Smooth muscle cell of the pulmonary artery (primary cell): ENCODE measurements around the gene SHROOM4. TPM values are rescaled to one million over a fixed set of nuclear protein-coding genes. Genes with fewer than 3 reads are reported as not detected.

Experiments used
- total RNA-seq: library from RNA; depleted of rRNA; stranded (reverse); fragments of >200 nt; gene quantifications from 2 replicates; pipeline ENCODE4 v1.2.3, GENCODE V29; 2014

Gene SHROOM4
- total RNA-seq = 2.5 and 4.3 TPM in 2 replicates

DNA sequence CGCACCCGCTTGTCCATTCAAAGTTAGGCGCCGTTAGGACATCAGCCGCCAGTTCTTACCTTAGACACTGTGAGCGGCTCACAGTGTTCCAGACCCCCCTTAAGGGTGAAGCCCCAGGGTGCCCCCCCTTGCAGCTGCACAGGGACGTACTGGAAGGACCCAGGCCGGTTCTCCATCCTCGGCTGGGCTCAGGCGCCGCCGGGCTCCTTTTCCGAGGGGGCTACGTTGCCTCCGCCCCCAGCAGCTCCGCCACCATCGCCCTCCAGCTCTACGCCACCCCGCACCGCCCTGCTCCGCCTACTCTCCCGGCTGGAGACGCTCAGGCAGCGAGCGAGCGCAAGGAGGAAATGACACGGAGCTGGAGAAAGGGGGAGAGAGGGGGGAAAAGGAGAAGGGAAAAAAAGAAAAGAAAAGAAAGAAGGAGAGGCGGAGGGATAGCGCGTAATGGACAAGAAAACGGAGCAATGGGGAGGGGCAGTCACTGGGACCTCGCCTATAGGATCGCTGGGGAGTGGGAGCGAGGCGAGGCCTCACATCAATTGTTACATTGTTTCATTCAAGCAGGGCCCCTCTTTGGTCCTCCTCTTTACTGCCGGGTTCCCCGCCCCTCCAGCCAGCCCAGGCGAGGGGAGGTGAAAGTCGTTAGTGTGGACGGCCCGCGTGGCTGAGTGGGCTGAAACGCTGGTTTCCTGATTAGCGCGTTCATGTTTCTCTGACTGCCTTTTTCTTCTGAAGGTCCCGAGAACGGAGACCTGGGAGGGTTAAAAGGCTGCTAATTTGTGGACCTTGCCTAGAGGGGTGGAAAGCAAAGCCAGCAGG lies at the start of gene SHROOM4:
Gene SHROOM4 (minus strand): TSS at position 352 of the 819 bp plus-strand sequence. CDS start 176 bp downstream, at position 176.

Other genes starting within 250 kb of the SHROOM4 start
- gene BMP15, start 96.5 kb upstream of the SHROOM4 start, total RNA-seq = not detected in 2 replicates